H1 (cell line): ENCODE data around the gene ADH1B.

Experiments used
- CREB1 ChIP-seq: IDR thresholded peaks from 2 replicates; pipeline ENCODE4 v1.6.1; 2012; ENCODE audit warnings: inconsistent platforms
- CTBP2 ChIP-seq: IDR thresholded peaks from 2 replicates; pipeline ENCODE4 v1.7.0; 2011; ENCODE audit warnings: borderline replicate concordance, mild to moderate bottlenecking, moderate library complexity, mixed read lengths, low read length; ENCODE audit not compliant: insufficient read depth, insufficient read length
- CTCF ChIP-seq, 3 experiments: IDR thresholded peaks; 1 replicate in 2 of 3; 2 replicates in 1 of 3; pipeline versions ENCODE4 v1.5.1 to v1.6.1; 2011; ENCODE audit warnings: low read length in 3 of 3, mild to moderate bottlenecking in 3 of 3, inconsistent platforms in 2 of 3, low read depth in 1 of 3, moderate library complexity in 1 of 3; ENCODE audit not compliant: insufficient read depth in 1 of 3; ENCODE audit errors: control extremely low read depth in 1 of 3
- EGR1 ChIP-seq: IDR thresholded peaks from 2 replicates; pipeline ENCODE4 v1.6.1; 2011; ENCODE audit warnings: low read depth, low read length, borderline replicate concordance
- JUND ChIP-seq: IDR thresholded peaks from 2 replicates; pipeline ENCODE4 v1.6.1; 2011; ENCODE audit warnings: mild to moderate bottlenecking, improper control_type of control experiment, low read length
- POLR2A ChIP-seq, 2 experiments: IDR thresholded peaks; 1 replicate in 1 of 2; 2 replicates in 1 of 2; pipeline ENCODE4 v1.6.1; 2011; ENCODE audit warnings: low read depth in 2 of 2, low read length in 2 of 2, mild to moderate bottlenecking in 2 of 2; ENCODE audit errors: control extremely low read depth in 1 of 2
- POLR2AphosphoS5 ChIP-seq: IDR thresholded peaks from 2 replicates; pipeline ENCODE4 v1.6.1; 2011; ENCODE audit warnings: low read depth, low read length
- POU5F1 ChIP-seq: IDR thresholded peaks from 2 replicates; pipeline ENCODE4 v1.6.1; 2011; ENCODE audit warnings: low read depth, mild to moderate bottlenecking, low read length, moderate library complexity
- RAD21 ChIP-seq, 2 experiments: IDR thresholded peaks in 1 of 2; conservative IDR thresholded peaks in 1 of 2; 2 replicates each; pipeline ENCODE4 v1.6.1; 2011; ENCODE audit warnings: low read depth in 2 of 2, low read length in 2 of 2, improper control_type of control experiment in 1 of 2, inconsistent platforms in 1 of 2, mild to moderate bottlenecking in 1 of 2, moderate library complexity in 1 of 2
- TAF1 ChIP-seq: IDR thresholded peaks from 2 replicates; pipeline ENCODE4 v1.6.1; 2011; ENCODE audit warnings: mild to moderate bottlenecking, low read depth, low read length
- TF ChIP-seq, protein P1 (sequence below): IDR thresholded peaks from 2 replicates; pipeline ENCODE4 v1.6.1; 2012; ENCODE audit warnings: inconsistent platforms

GRCh38 chr4:99359480-99360204, 38.4 kb upstream of the ADH1B start:
- TF ChIP-seq CTCF (IDR thresholded peaks at IDR 0.05; ENCODE audit: control extremely low read depth in 1 of 3, insufficient read depth in 1 of 3, low read depth in 1 of 3, low read length in 3 of 3) (no peak), RAD21 (IDR thresholded peaks at IDR 0.05 in 1 of 2, conservative IDR thresholded peaks at IDR 0.05 in 1 of 2; ENCODE audit: low read depth in 2 of 2, low read length in 2 of 2) (no peak), CREB1 (no peak), EGR1 (no peak), POLR2A (IDR thresholded peaks at IDR 0.05; ENCODE audit: control extremely low read depth in 1 of 2, low read depth in 2 of 2, low read length in 2 of 2) (no peak), CTBP2 (no peak), POLR2AphosphoS5 (no peak), POU5F1 (no peak), TAF1 (no peak), JUND (no peak)
- TF ChIP-seq, protein P1, sequence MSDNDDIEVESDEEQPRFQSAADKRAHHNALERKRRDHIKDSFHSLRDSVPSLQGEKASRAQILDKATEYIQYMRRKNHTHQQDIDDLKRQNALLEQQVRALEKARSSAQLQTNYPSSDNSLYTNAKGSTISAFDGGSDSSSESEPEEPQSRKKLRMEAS, result no peak
